Stimulated activated CD4-positive, alpha-beta T cell treated with anti-CD3 and anti-CD28 coated beads, Interleukin-12 subunit alpha, Interleukin-12 subunit beta, amount 100 ng/mL, for 48 hours (primary cell): Measurements from ENCODE around the gene CALY.

Experiments used
- DNase-seq, 3 donors: peaks; one replicate each; pipeline ENCODE4 v3.0.0-alpha.2; 2020; ENCODE audit warnings: low read depth in 2 of 3, low spot score in 1 of 3

CALY gene

GRCh38 chr10:133351408-133352318 is 15.0 kb upstream of the CALY start:
- DNase-seq = no peak

- DNase-seq = no peak
These were observed 14.2 kb upstream of the CALY start for GRCh38 chr10:133350950-133351329.

- no peak for DNase-seq
These were observed 13.7 kb upstream of the CALY start for GRCh38 chr10:133350283-133350949.

- no peak for DNase-seq
These were observed 12.9 kb upstream of the CALY start for GRCh38 chr10:133349577-133350011.

GRCh38 chr10:133349160-133349568 is 12.5 kb upstream of the CALY start:
- no peak for DNase-seq

GRCh38 chr10:133347710-133348517 is 11.2 kb upstream of the CALY start:
- no peak for DNase-seq

- DNase-seq = no peak
These were observed 9.7 kb upstream of the CALY start for GRCh38 chr10:133346413-133346812.

GRCh38 chr10:133344236-133344635 is 7.5 kb upstream of the CALY start:
- DNase-seq = no peak

- no peak for DNase-seq
These were observed 6.9 kb upstream of the CALY start for GRCh38 chr10:133343558-133343957.

GRCh38 chr10:133342942-133343341 is 6.2 kb upstream of the CALY start:
- no peak for DNase-seq

GRCh38 chr10:133341983-133342382 is 5.3 kb upstream of the CALY start:
- DNase-seq = no peak

GRCh38 chr10:133339708-133340380 is 3.1 kb upstream of the CALY start:
- no peak for DNase-seq

GRCh38 chr10:133338080-133339071 is 1.7 kb upstream of the CALY start:
- no peak for DNase-seq

- DNase-seq = no peak
These were observed 652 bp upstream of the CALY start for GRCh38 chr10:133337370-133337725.

- no peak for DNase-seq
These were observed 549 bp downstream of the CALY start for GRCh38 chr10:133336118-133336576.

- peak; percentile 56 to 66 (median 58) for DNase-seq
These were observed 1.2 kb downstream of the CALY start for GRCh38 chr10:133335246-133336117.

- DNase-seq = no peak
These were observed 2.0 kb downstream of the CALY start for GRCh38 chr10:133334503-133335245.
